ENCODE measurements around the gene SZRD1.

Gene SZRD1

DNA sequence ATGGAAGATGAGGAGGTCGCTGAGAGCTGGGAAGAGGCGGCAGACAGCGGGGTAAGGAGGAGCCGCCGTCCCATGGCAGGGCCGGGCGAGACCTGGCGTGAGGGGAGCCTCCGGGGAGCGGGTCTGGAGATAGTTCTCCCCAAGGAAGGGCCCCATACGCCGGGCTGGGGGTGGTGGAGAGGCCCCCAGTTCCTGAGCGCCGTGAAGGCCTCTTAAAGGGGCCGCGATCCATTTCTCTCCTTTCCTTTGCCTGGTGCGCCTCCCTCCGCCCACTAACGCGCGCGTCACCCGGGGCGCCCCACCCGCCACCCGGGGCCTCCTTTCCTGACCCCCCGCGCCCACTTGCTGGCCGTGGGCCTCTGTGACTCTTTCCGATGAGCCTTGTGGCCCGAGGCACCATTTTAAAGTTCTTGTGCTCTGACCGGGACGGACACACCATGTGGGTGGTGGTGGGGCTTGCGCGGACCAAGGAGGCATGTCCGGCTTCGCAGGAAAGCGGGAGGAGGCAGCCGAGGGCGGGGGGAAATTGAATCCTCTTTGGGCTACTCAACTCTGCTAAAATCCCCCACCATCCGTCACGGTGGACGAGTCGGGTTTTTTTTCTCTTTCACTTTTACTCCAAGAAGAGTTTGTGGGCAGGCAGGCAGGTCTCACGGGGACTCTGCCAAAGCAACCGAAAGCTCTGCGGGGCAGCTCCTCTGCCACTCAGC is 371 bp downstream of the SZRD1 start:
- DNase-seq (ENCODE audit: low read depth in 2 of 2) = peak; percentile 76 to 83

DNA sequence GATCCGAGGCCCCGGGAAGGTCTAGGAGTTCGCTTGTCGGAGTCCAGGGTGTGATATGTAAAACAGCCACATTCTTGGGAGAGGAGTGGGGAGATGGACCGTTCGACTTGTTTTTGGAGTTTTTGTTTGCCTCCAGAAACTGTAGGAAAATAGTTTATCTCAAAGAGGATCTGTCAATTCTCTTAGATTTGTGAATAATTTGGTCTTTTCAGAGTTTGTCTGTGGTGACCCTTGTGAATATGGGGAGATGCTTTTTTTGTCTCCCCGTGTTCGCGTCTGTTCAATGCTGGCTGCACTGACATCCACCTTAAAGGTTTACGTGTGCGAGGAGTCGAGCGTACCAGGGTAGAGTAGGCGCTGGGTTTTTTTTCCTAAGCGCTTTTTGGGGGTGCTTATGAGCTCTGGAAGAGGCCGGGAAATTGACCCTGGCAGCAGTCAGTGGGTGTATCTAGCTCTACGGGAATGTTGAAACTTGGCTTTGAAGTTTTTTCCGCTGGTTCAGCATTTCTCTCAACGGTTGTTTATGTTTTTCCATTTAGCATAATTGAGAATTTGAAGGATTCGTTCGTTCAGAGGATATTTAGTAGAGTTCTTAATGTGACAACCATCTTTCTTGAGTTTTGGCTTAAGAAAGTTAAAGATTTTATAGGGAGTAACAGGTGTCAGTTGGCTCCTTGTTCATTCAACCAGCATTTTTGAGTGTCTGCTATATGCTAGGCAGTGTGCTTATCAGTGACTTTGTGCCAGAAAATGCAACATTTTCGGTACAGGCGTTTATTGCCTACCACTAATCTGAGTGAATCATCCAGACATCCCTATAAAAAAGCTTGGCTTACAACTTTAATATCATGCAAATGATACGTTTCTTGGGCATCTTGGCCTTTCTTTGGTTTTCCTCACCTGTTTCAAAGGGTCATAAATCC is 1.2 kb downstream of the SZRD1 start:
- no peak for DNase-seq (ENCODE audit: low read depth in 2 of 2)

DNA sequence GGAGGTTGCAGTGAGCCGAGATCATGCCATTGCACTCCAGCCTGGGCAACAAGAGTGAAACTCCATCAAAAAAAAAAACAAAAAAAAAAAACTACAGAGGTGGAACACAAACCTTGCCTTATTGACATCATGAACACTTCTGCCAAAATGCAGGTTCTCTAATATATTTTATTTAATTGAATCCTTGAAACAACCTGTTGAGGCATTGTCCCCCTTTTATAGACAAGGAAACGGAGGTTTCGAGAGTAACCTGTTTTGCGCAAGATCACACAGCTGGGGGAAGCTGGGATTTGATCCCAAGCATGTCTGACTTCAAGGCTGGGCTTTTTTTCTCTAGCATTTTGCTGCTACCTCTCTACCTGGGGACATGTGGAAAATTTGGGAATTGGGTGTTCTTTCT is 2.8 kb downstream of the SZRD1 start:
- no peak for DNase-seq (ENCODE audit: low read depth in 2 of 2)

DNA sequence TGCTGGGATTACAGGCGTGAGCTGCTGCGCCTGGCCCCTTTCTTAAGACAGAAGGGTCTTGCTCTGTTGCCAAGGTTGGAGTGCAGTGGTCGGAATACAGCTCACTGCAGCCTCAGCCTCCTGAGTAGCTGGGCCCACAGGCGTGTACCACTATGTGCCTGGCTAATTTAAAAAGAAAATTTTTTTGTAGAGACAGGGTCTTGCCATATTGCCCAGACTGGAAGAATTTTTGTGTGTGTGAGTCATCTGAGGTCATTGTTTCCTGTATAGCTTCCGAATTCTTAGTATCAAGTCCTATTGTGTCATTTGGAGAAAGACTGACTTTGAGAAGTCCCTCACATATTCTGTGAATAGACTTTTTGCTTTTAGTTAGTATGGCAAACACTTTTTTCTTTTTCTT is 4.7 kb downstream of the SZRD1 start:
- no peak for DNase-seq (ENCODE audit: low read depth in 2 of 2)

DNA sequence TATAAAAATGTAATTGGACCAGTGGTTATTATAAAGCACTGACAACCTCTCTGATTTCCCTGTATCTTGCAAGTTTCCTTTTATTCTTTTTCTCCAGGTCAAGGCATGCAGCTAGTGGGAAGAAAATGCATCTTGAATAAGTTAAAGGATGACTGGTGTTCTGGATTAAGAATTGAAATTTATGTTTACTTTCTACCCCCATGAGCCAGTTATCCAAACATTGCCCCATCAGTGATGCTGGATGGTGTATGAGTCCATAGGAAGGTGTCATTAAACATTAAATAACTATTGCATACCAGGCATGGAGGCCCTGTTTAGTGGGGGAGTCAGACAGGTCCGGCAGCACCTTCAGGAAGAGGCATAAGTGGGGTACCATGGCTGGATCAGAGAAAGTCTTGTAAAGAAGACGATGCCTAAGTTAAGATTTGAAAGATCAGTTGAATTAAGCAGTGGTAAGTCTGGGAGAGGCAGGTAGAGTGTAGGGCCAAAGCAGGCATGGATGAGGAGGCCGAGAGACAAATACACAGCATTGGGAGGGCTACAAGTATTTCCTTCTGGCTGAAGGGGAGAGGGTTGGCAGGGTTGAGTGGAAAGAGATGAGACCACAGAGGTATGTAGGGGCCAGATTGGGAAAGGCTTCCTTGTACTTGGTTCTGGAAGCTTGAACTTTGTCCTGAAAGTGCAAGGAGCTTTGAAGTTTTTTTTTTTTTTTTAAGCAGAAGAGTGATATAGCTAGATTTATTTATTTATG is 5.7 kb downstream of the SZRD1 start:
- DNase-seq (ENCODE audit: low read depth in 2 of 2) = no peak

DNA sequence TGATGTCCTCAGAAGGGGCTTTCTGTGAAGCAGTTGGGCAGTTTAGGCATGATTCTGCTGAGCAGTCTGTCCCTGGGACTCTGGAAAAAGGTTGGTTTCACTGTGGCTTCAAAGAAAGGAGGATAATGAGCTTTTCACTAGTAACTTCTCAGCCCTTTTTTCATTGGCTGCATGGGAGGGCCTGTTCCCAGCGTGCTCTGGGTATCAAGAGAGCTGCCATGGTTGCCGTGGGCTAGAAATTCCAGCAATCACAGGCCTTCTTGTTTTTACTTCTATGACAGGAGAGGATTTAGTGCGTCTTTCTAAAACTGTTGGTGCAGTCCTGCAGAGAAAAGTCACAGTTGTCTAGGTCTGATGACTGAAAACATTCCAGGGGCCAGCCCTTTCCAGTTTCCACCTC is 7.2 kb downstream of the SZRD1 start:
- no peak for DNase-seq (ENCODE audit: low read depth in 2 of 2)

DNA sequence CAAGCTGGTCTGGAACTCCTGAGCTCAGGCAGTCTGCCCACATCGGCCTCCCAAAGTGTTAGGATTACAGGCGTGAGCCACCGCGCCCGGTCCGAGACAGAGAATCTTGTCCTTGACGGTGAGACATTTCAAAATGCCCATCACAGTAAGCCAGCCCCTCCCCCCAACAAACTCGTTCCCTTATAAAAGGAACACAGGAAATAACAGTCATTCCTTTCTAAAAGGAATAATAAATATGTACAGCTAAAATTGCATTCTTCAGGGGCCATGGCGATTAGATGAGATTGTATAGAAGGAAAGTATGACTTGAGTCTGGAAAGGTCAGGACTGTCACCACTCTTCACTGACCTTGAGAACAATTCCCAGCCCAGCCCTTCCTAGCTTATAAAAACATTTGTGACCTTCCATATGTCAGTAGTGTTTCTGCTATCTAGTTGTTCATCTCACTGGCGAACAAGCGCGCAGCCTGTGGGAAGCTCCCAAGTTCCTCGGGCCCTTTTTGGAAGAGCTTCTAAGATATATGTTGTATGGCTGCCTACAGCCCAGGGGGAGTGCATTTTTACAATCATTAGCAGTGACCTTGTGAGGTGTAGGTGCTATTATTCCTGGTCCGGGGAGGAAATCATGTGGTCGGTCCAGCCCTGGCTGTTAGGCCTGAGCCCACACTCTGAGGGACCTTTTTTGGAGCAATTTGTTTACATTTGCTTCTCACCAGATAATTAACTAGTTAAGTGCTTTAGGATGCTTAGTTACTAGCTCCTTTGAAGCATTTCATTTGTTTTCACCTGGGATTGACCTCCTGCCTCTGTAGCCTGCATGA is 8.7 kb downstream of the SZRD1 start:
- no peak for DNase-seq (ENCODE audit: low read depth in 2 of 2)

DNA sequence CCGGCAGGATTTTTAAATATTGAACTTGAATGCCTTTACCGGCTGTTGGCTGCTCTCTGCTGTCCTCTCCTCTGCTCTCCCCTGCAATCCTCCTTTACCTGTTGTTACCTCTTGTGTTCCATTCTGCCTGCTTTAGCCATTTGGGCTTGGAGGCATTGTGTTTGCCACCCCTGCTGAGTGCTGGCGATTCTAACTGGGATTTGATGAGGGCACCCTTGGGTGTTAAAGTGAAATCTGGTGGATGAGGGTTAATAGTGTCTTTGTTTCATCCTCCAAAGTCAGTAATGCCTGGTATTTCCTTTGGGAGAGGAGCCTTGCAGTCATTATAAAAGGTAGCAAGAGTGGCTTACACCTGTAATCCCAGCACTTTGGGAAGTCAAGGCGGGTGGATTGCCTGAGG is 9.9 kb downstream of the SZRD1 start:
- DNase-seq (ENCODE audit: low read depth in 2 of 2) = no peak

DNA sequence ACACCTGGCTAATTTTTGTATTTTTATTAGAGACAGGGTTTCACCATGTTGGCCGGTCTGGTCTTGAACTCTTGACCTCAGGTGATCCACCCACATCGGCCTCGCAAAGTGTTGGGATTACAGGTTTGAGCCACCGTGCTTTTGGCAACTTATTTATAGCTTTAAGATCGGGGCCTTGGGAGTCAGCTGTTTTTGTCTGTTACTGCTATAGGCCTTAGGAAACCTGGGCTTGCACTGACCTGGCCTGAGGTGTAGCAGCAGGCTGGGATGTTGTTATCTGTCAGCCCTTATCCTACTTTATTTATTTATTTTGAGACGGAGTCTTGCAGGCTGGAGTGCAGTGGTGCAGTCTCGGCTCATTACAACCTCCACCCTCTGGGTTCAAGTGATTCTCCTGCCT is 11.4 kb downstream of the SZRD1 start:
- no peak for DNase-seq (ENCODE audit: low read depth in 2 of 2)

DNA sequence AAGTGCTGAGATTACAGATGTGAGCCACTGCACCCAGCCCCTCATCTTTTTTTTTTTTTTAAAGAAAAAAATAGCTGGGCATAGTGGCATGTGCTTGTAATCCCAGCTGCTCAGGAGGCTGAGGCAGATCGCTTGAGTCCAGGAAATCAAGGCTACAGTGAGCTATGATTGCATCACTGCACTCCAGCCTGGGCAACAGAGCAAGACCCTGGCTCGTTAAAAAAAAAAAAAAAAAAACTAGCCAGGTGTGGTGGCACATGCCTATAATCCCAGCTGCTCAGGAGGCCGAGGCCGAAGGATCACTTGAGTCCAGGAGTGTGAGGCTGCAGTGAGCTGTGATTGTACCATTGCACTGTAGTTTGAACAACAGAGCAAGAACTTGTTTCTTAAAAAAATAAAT is 13.8 kb downstream of the SZRD1 start:
- DNase-seq (ENCODE audit: low read depth in 2 of 2) = no peak

DNA sequence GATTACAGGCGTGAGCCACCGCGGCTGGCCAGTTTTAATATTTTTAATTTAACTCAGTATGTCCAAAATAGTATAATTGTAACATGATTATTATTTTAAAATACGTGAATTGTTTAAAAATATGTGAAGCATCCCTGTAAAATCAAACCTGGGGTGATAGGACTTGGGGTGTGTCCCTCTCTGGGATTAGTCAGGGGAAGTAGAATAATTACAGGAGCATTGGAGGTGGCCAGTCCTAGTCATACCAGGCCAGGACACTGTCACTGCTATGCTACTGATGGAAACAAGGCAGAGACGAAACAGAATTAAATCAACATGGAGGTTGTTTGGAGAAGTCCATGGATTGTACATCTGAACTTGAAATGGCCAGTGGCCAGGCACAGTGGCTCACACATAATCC is 16.8 kb downstream of the SZRD1 start:
- DNase-seq (ENCODE audit: low read depth in 2 of 2) = no peak

DNA sequence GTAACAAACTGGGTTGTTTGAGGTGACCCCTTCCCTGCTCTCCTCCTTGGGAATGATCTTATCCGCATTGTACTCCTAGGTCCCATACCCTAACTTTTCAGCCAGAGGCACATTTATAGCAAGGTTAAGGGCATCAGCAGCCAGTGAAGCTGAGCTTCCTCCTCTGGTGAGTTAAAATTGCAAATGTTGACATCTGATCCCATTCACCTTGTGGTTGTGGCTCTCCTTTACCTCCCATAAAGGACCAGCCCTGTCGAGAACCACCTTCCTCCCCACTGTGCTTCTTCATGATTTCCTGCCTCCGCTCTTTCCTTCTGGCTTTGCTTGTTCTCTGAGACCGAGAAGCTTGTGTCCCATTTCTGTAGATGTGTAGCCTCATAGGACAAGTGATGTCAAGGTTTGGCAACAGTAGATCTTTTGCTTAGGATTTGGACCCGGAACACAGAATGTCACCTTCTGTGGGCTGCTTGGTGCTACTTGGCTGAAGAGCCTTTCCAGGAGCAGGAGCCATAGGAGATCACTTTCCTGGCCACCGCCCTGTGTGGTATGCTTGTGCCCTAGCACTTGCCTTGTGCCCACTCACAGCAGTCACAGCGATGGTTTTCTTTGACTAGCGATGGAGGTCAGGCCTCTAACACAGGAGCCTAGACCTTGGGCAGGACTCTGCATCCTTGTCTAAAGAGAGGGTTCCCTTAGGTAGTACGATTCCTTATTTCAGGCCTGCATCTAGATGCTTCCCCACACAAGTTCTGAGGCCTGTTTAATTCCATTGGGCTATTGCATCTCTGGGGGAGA is 18.8 kb downstream of the SZRD1 start:
- DNase-seq (ENCODE audit: low read depth in 2 of 2) = no peak

DNA sequence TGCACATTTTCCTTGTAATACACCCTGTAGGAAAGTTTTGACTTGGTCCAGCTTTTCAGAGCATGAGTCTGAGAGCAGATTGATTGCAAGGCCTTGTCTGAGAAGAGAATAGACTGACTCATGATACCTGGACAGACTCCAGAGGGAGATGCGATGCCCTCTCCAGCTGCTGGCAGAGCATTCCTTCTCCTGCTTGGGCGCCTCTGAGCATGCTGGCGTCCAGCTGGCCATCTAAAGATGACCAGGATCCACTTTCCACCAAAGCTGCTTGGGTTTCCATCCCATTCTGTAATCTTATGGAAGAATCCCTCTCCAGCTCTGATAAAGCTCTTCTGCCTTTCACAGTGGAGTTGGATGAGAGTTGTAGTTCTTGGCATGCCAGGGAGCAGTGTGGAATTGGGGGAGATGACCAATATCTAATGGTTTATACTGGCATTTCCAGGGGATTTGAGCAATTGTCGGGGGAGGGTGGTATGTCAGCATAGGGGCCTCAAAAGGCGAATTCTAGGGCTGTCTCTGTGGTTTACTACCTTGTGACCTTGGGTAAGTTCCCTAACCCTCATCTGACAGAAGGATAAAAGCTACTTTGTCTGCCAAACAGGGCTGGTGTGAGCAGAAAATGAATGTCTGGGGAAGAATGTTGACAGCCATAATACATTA is 19.5 kb downstream of the SZRD1 start:
- no peak for DNase-seq (ENCODE audit: low read depth in 2 of 2)

DNA sequence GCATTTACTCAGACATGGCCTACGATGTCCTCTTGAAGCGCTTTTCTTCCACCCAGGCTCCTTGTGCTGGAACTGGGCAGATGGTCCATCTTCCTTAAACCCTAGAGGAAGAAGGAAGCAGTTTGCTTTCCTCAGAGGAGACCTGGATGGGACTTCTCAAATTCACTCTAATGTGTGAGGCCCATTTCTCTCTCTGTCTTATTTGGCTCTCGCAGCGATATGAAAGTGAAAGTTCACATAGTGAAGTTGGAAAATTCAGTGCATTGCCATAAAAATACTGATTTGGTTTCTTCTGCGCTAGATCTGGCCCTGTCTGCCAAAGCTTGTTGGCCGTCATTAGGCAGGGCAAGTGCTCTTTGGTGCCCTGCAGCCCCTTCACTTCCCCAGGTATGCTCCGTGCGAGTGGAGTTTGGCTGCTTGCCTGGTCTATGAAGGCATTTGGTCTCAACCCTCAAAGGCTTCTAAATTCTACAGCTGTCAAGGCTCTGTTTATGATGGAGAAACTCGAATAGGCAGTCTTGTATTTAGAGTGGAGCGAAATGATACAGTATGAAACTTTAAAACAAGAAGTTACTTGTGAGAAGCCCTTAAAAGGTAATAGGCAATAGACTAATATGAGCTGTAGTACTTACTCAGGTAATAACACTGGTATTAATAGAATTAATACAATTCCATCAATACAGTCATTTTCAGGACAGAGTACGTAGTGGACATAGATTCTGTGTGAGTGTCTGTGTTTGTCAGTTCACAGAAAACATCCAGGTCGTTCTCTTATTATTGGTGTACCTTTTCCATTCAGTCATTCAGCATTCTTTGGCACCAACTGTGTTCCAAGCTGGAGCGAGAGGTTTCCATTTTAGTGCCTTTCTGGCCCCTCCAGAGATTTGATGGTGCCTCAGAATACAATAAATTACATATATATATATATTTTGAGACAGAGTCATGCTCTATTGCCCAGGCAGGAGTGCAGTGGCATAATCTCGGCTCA is 20.5 kb downstream of the SZRD1 start:
- DNase-seq (ENCODE audit: low read depth in 2 of 2) = no peak

DNA sequence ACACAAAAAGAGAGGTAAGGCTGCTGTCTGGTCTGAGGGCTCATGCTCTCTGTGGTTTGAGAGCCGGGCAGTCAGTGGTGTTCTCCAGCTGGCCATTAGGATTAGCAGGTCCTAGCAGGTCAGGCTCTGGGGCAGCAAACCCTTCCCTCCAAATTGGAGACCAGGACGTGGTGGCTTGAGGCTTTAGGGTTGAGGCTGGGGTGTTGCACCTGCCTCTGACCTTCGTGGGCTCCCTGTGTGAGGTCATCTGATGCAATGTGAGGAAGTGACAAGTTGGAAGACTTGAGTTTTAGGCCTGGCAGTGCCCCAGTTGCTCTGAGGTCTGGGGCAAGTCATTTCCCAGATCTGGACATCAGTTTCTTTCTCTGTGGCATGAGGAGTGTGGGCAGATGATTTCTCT is 24.4 kb downstream of the SZRD1 start:
- DNase-seq (ENCODE audit: low read depth in 2 of 2) = no peak

DNA sequence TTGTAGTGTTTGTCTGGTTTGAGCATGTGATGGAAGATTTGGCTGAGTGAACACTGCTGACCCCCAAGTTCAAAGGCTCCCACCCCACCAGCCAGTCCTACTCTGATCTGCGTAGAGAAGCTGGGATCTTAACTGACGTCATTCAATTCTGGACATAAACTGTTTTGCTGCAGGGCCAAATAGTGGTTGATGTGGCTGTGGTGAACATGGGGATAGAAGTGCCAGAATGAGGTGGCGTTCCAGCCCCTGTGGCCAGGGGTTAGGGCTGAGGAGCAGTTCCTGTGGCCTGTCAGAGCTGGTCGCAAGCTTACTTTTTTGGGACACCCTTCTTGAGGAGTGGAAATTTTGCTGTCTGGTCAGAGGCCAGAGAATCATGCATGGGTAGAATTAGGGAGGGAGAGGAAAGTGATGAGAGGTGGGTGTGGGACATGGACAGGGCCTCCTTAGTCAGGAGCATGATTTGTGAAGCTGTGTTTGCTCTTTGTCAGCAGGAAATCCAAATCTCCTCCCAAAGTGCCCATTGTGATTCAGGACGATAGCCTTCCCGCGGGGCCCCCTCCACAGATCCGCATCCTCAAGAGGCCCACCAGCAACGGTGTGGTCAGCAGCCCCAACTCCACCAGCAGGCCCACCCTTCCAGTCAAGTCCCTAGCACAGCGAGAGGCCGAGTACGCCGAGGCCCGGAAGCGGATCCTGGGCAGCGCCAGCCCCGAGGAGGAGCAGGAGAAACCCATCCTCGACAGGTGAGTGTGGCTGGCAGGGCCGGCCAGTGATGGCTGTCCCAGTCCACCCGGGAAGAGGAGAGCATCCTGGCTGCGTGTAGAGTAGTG is 25.9 kb downstream of the SZRD1 start:
- DNase-seq (ENCODE audit: low read depth in 2 of 2) = no peak

DNA sequence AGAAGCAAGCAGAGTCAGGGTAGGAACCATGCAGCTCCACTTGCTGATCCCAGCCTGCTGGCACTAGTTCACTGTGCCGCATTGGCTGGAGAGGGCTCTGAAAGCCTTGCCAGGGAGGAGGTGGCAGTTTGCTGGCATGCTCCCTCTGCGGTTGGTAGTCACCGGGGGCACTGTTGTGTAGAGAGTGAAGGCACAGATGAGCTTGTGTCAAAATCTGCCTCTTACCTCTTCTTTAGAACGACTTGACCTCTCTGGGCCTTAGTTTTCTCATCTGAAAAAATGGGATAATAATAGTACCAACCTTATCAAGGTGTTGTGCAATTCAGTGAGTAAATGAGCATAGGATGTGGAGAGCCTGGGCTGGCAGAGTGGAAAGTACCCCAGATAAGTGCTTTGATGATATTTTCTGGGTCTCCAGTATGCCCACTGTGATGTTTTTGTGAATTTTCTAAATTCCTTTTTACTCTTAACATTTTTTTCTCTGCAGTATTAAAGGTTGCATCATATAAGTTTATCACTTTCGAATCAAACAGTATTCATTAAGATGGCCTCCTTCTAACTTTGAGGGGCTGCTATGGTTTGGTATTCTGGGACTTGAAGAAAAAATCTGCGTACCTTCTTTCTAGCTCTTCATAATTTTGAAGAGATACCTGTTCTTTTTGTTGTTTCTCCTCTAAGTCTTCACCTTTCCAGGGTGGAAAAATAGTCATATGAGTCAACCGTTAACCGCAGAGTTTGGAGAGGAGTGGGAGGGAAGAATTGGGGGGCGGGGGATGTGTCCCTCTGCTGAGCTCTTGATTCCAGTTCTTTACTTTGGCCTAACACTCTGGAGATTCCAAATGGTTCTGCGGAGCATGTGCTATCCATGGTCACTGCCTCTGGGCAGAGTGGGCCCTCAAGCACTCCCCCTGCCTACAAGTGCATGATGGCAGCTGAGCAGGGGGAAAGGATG is 26.8 kb downstream of the SZRD1 start:
- no peak for DNase-seq (ENCODE audit: low read depth in 2 of 2)
